ENCODE data around the gene TNRC6C. TPM values are rescaled to one million over a fixed set of nuclear protein-coding genes. Genes with fewer than 3 reads are reported as not detected.

TNRC6C gene
- total and polyA plus RNA-seq, 2 of the 13 experiments (the other 11 are each of a cell fraction or from before 2014, with no cell fraction given), result 0.66 to 4.9 TPM

GRCh38 chr17:78058001-78058400, 99.5 kb downstream of the TNRC6C start:
- POLR2A ChIA-PET, result interaction anchor here (1.0 kb wide), 1 partner anchor 66 kb away, joined by 3 read pairs; no protein-coding TSS in a partner anchor
- BruUV-seq (replicated peaks), result no TSS peak
- no peak for FAIRE-seq

More at GRCh38 chr17:78058001-78058400, 99.5 kb downstream of the TNRC6C start:
- Histone ChIP-seq H3K9me3 (ENCODE audit: low read length) (no peaks in the 10 kb centered on the region), H3K4me3 (replicated peaks in 1 of 3; ENCODE audit: insufficient read depth in 1 of 3, low read depth in 2 of 3, low read length in 3 of 3) (no peak overlapping the region), H3K79me2 (ENCODE audit: insufficient read depth, low read length) (no peaks in the 10 kb centered on the region), H4K20me1 (ENCODE audit: insufficient read depth, low read length) (no peaks in the 10 kb centered on the region), H3K4me1 (ENCODE audit: insufficient read depth, low read length) (no peaks in the 10 kb centered on the region), H3K4me2 (ENCODE audit: low read depth, low read length) (no peak overlapping the region), H3K27me3 (ENCODE audit: control insufficient read depth in 1 of 2, insufficient read depth in 2 of 2, low read length in 2 of 2) (no peaks in the 10 kb centered on the region), H3K36me3 (replicated peaks in 1 of 2; ENCODE audit: control insufficient read depth in 1 of 2, insufficient read depth in 2 of 2, low read length in 2 of 2) (peaks cover 0 to 5% of the 10 kb centered on the region in 2 experiments; a peak in 2 of 5 replicates), H2AFZ (ENCODE audit: low read length) (no peak overlapping the region), H3K27ac (ENCODE audit: extremely low read length, insufficient read depth, low read length) (no peak overlapping the region), H3K9ac (ENCODE audit: insufficient read depth, low read depth, low read length) (no peak overlapping the region)
- TF ChIP-seq ZNF414 (CRISPR knock-in tag; IDR thresholded peaks at IDR 0.05) (no peak), ISL2 (CRISPR knock-in tag; IDR thresholded peaks at IDR 0.05) (no peak), KDM3A (CRISPR knock-in tag; IDR thresholded peaks at IDR 0.05; ENCODE audit: low read depth) (no peak), ZNF24 (IDR thresholded peaks at IDR 0.05) (no peak), RBAK (CRISPR knock-in tag; IDR thresholded peaks at IDR 0.05) (no peak), ZFY (CRISPR knock-in tag; IDR thresholded peaks at IDR 0.05) (no peak), ZNF710 (CRISPR knock-in tag; IDR thresholded peaks at IDR 0.05; ENCODE audit: borderline replicate concordance) (no peak), MAFF (IDR thresholded peaks at IDR 0.05; ENCODE audit: low read depth, low read length) (peak; percentile 69), ZSCAN20 (CRISPR knock-in tag; IDR thresholded peaks at IDR 0.05; ENCODE audit: borderline replicate concordance) (no peak), MAFK (conservative IDR thresholded peaks at IDR 0.05 in 1 of 2, IDR thresholded peaks at IDR 0.05 in 1 of 2; ENCODE audit: low read length in 2 of 2) (peak; percentile 59 to 72), ZBTB25 (CRISPR knock-in tag; IDR thresholded peaks at IDR 0.05) (no peak), ZNF749 (CRISPR knock-in tag; IDR thresholded peaks at IDR 0.05; ENCODE audit: borderline replicate concordance) (no peak), CCDC6 (CRISPR knock-in tag; IDR thresholded peaks at IDR 0.05) (no peak), HIVEP1 (CRISPR knock-in tag; IDR thresholded peaks at IDR 0.05) (no peak), MLLT10 (CRISPR knock-in tag; IDR thresholded peaks at IDR 0.05) (no peak)
- TF ChIP-seq, protein P1, sequence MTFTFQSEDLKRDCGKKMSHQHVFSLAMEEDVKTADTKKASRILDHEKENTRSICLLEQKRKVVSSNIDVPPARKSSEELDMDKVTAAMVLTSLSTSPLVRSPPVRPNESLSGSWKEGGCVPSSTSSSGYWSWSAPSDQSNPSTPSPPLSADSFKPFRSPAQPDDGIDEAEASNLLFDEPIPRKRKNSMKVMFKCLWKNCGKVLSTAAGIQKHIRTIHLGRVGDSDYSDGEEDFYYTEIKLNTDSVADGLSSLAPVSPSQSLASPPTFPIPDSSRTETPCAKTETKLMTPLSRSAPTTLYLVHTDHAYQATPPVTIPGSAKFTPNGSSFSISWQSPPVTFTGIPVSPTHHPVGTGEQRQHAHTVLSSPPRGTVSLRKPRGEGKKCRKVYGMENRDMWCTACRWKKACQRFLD (CRISPR knock-in tag; IDR thresholded peaks at IDR 0.05; ENCODE audit: borderline replicate concordance), result no peak
- 93% methylated on average over 6 of the region's 6 CpGs for WGBS (ENCODE audit: low lambda C conversion rate)
- ATAC-seq, result no peak
- no peak for DNase-seq (ENCODE audit: low spot score)
- CTCF ChIA-PET (ENCODE audit: low intra/inter-chr PET ratio, low total read pairs), result no interaction called here
- in situ Hi-C loops (cut with HindIII; ENCODE audit: extremely low pct_ligation_motif_present, low pct_unique_long_range_greater_than_20kb) (no loop called here), intact Hi-C loops (cut with micrococcal nuclease; ENCODE audit: unreplicated experiment) (no loop called here)
